Measurements from ENCODE around the gene USP6NL. TPM values are rescaled to one million over a fixed set of nuclear protein-coding genes. Genes with fewer than 3 reads are reported as not detected.

The USP6NL gene
- total RNA-seq, 4 donors from 2014 or later: 10.4 to 14.9 (median 13.2) TPM

GRCh38 chr10:11451640-11452260 is 159.7 kb downstream of the USP6NL start:
- no peak overlapping the region for H3K4me3 ChIP-seq
- WGBS: 88% methylated on average over 13 of the region's 13 CpGs
- H3K36me3 ChIP-seq: no peaks in the 10 kb centered on the region
- intact Hi-C loops (cut with DNase I): no loop called here
- no peaks in the 10 kb centered on the region for H3K4me1 ChIP-seq
- H3K9me3 ChIP-seq: no peaks in the 10 kb centered on the region
- TF ChIP-seq EP300 (IDR thresholded peaks at IDR 0.05) (no peak), POLR2AphosphoS5 (IDR thresholded peaks at IDR 0.05) (no peak), CTCF (IDR thresholded peaks at IDR 0.05) (no peak), POLR2A (IDR thresholded peaks at IDR 0.05; ENCODE audit: low read depth) (no peak)
- DNase-seq (ENCODE audit: extremely low spot score): no peak
- no peak overlapping the region for H3K27ac ChIP-seq (replicated peaks in 1 of 4)
- H3K27me3 ChIP-seq: peaks cover 0 to 22% (median 0%) of the 10 kb centered on the region in 4 donors

GRCh38 chr10:11450427-11450826 is 161.0 kb downstream of the USP6NL start:
- intact Hi-C loops (cut with DNase I): no loop called here
- no peak for DNase-seq (ENCODE audit: extremely low spot score)
- Histone ChIP-seq H3K27ac (replicated peaks in 1 of 4) (no peak overlapping the region), H3K36me3 (no peaks in the 10 kb centered on the region), H3K4me3 (no peak overlapping the region), H3K4me1 (no peaks in the 10 kb centered on the region), H3K9me3 (no peaks in the 10 kb centered on the region), H3K27me3 (peaks cover 0 to 35% (median 0%) of the 10 kb centered on the region in 4 donors)
- 54% methylated on average over 6 of the region's 6 CpGs for WGBS
- TF ChIP-seq POLR2A (IDR thresholded peaks at IDR 0.05; ENCODE audit: low read depth): no peak
- TF ChIP-seq EP300 (IDR thresholded peaks at IDR 0.05): no peak
- TF ChIP-seq POLR2AphosphoS5 (IDR thresholded peaks at IDR 0.05): no peak
- no peak for TF ChIP-seq CTCF (IDR thresholded peaks at IDR 0.05)

- no peaks in the 10 kb centered on the region for H3K4me1 ChIP-seq
- no peaks in the 10 kb centered on the region for H3K36me3 ChIP-seq
- no peak overlapping the region for H3K27ac ChIP-seq (replicated peaks in 1 of 4)
- peaks cover 0 to 38% (median 0%) of the 10 kb centered on the region in 4 donors for H3K27me3 ChIP-seq
- DNase-seq (ENCODE audit: extremely low spot score): no peak
- intact Hi-C loops (cut with DNase I): no loop called here
- H3K9me3 ChIP-seq: no peaks in the 10 kb centered on the region
- no peak for TF ChIP-seq POLR2A (IDR thresholded peaks at IDR 0.05; ENCODE audit: low read depth)
- no peak for TF ChIP-seq CTCF (IDR thresholded peaks at IDR 0.05)
- TF ChIP-seq POLR2AphosphoS5 (IDR thresholded peaks at IDR 0.05): no peak
- TF ChIP-seq EP300 (IDR thresholded peaks at IDR 0.05): no peak
- 81% methylated on average over 8 of the region's 8 CpGs for whole genome bisulfite sequencing
- no peak overlapping the region for H3K4me3 ChIP-seq
These were observed 161.7 kb downstream of the USP6NL start for GRCh38 chr10:11449761-11450160.

GRCh38 chr10:11448545-11449244 is 162.8 kb downstream of the USP6NL start:
- Histone ChIP-seq H3K4me1 (no peaks in the 10 kb centered on the region), H3K9me3 (no peaks in the 10 kb centered on the region), H3K36me3 (no peaks in the 10 kb centered on the region), H3K4me3 (no peak overlapping the region), H3K27ac (replicated peaks in 1 of 4) (no peak overlapping the region), H3K27me3 (peaks cover 0 to 38% (median 0%) of the 10 kb centered on the region in 4 donors)
- TF ChIP-seq POLR2A (IDR thresholded peaks at IDR 0.05; ENCODE audit: low read depth) (no peak), CTCF (IDR thresholded peaks at IDR 0.05) (no peak), POLR2AphosphoS5 (IDR thresholded peaks at IDR 0.05) (no peak), EP300 (IDR thresholded peaks at IDR 0.05) (no peak)
- DNase-seq (ENCODE audit: extremely low spot score): no peak
- intact Hi-C loops (cut with DNase I): no loop called here
- WGBS: 74% methylated on average over 12 of the region's 12 CpGs

Data from esophagus muscularis mucosa (tissue), 4 donors.